ENCODE results near the gene NES.

NES gene

GRCh38 chr1:156627313-156627880 is 49.8 kb downstream of the NES start:
- WGBS, 2 donors (ENCODE audit: extremely low coverage in 2 of 2, insufficient read length in 2 of 2, insufficient replicate concordance in 1 of 2), result no CpG with 5 or more reads among the region's 2 CpGs
- peaks cover 6% of the 10 kb centered on the region in 2 donors for H3K4me1 ChIP-seq (ENCODE audit: control insufficient read depth in 2 of 2, insufficient read depth in 1 of 2, low read depth in 1 of 2, low read length in 2 of 2)
- no peak overlapping the region for H2AK5ac ChIP-seq (ENCODE audit: low read depth, low read length)
- no peak overlapping the region for H3K4me2 ChIP-seq (ENCODE audit: insufficient read depth, low read length, poor library complexity, severe bottlenecking)
- no peak overlapping the region for H2BK15ac ChIP-seq (ENCODE audit: low read length)
- no peak overlapping the region for H2AFZ ChIP-seq (ENCODE audit: low read length)
- H3K79me1 ChIP-seq (ENCODE audit: low read depth, low read length), result no peaks in the 10 kb centered on the region
- no peak overlapping the region for H3K27ac ChIP-seq (replicated peaks; ENCODE audit: low read length)
- H3K4me3 ChIP-seq (ENCODE audit: low read length in 2 of 2), result no peak overlapping the region
- no peaks in the 10 kb centered on the region for H3K36me3 ChIP-seq (replicated peaks in 1 of 2; ENCODE audit: control insufficient read depth in 2 of 2, insufficient read depth in 2 of 2, low read length in 2 of 2)
- peaks cover 0 to 4% of the 10 kb centered on the region in 2 donors for H3K9me3 ChIP-seq (replicated peaks in 1 of 2; ENCODE audit: control insufficient read depth in 2 of 2, insufficient read depth in 1 of 2, low read depth in 1 of 2, low read length in 2 of 2)
- no peak overlapping the region for H3K4ac ChIP-seq (ENCODE audit: low read length)
- H3K23ac ChIP-seq (ENCODE audit: low read depth, low read length, poor library complexity), result no peak overlapping the region
- H4K8ac ChIP-seq (ENCODE audit: low read depth, low read length), result no peak overlapping the region
- no peak overlapping the region for H3K18ac ChIP-seq (ENCODE audit: low read length)
- no peak overlapping the region for H2BK120ac ChIP-seq (ENCODE audit: low read depth, low read length)
- no peak for DNase-seq (ENCODE audit: low spot score)
- H3K27me3 ChIP-seq (ENCODE audit: control insufficient read depth in 3 of 3, insufficient read depth in 3 of 3, low read depth in 1 of 3, low read length in 3 of 3), result peaks cover 23 to 55% (median 37%) of the 10 kb centered on the region in 3 experiments
- H2BK12ac ChIP-seq (ENCODE audit: low read length), result no peak overlapping the region
- H3K9ac ChIP-seq (ENCODE audit: low read depth, low read length, poor library complexity), result no peak overlapping the region
- no peak overlapping the region for H4K91ac ChIP-seq (ENCODE audit: low read depth, low read length, poor library complexity)
- no peak overlapping the region for H3K14ac ChIP-seq (ENCODE audit: low read length)
- H2BK5ac ChIP-seq (ENCODE audit: low read length), result no peak overlapping the region

DNA sequence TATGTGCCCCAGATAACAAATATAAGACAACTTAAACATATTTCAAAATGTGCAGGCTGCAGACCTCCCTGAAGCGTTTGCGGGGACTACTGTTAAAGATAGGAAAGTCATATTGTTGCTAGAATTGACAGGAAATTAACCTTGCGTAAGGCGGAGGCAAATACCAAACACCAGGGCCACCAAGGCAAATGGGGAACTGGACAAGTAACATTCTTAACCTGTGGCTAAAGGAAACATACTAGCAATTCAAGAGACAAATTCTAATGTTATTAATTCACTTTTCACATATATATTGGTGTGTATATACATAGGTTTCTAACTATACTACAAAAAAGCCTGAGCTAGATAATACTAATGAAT is 51.1 kb downstream of the NES start:
- peaks cover 0 to 4% of the 10 kb centered on the region in 2 donors for H3K9me3 ChIP-seq (replicated peaks in 1 of 2; ENCODE audit: control insufficient read depth in 2 of 2, insufficient read depth in 1 of 2, low read depth in 1 of 2, low read length in 2 of 2)
- no CpG with 5 or more reads among the region's 4 CpGs for WGBS, 2 donors (ENCODE audit: extremely low coverage in 2 of 2, insufficient read length in 2 of 2, insufficient replicate concordance in 1 of 2)

GRCh38 chr1:156625436-156626078 is 51.6 kb downstream of the NES start:
- Histone ChIP-seq H4K8ac (ENCODE audit: low read depth, low read length) (no peak overlapping the region), H3K36me3 (replicated peaks in 1 of 2; ENCODE audit: control insufficient read depth in 2 of 2, insufficient read depth in 2 of 2, low read length in 2 of 2) (no peaks in the 10 kb centered on the region), H3K14ac (ENCODE audit: low read length) (no peak overlapping the region), H2BK120ac (ENCODE audit: low read depth, low read length) (no peak overlapping the region), H3K18ac (ENCODE audit: low read length) (peak overlapping the region; percentile 89), H3K27me3 (ENCODE audit: control insufficient read depth in 3 of 3, insufficient read depth in 3 of 3, low read depth in 1 of 3, low read length in 3 of 3) (peaks cover 23 to 57% (median 47%) of the 10 kb centered on the region in 3 experiments), H3K23ac (ENCODE audit: low read depth, low read length, poor library complexity) (peak overlapping the region; percentile 96), H3K4me1 (ENCODE audit: control insufficient read depth in 2 of 2, insufficient read depth in 1 of 2, low read depth in 1 of 2, low read length in 2 of 2) (peaks cover 6% of the 10 kb centered on the region in 2 donors), H3K4me3 (ENCODE audit: low read length in 2 of 2) (peak overlapping the region; percentile 23 to 77), H2BK5ac (ENCODE audit: low read length) (no peak overlapping the region), H3K9me3 (replicated peaks in 1 of 2; ENCODE audit: control insufficient read depth in 2 of 2, insufficient read depth in 1 of 2, low read depth in 1 of 2, low read length in 2 of 2) (peaks cover 0 to 4% of the 10 kb centered on the region in 2 donors), H3K9ac (ENCODE audit: low read depth, low read length, poor library complexity) (peak overlapping the region; percentile 60), H4K91ac (ENCODE audit: low read depth, low read length, poor library complexity) (no peak overlapping the region), H3K4me2 (ENCODE audit: insufficient read depth, low read length, poor library complexity, severe bottlenecking) (peak overlapping the region; percentile 89), H3K4ac (ENCODE audit: low read length) (no peak overlapping the region), H3K79me1 (ENCODE audit: low read depth, low read length) (no peaks in the 10 kb centered on the region), H2AK5ac (ENCODE audit: low read depth, low read length) (peak overlapping the region; percentile 70), H3K27ac (replicated peaks; ENCODE audit: low read length) (no peak overlapping the region), H2AFZ (ENCODE audit: low read length) (peak overlapping the region; percentile 86), H2BK12ac (ENCODE audit: low read length) (peak overlapping the region; percentile 84), H2BK15ac (ENCODE audit: low read length) (no peak overlapping the region)
- no peak for DNase-seq (ENCODE audit: low spot score)
- WGBS, 2 donors (ENCODE audit: extremely low coverage in 2 of 2, insufficient read length in 2 of 2, insufficient replicate concordance in 1 of 2), result no CpG with 5 or more reads among the region's 45 CpGs

More for the DNA sequence above, 51.1 kb downstream of the NES start:
- no peak overlapping the region for H3K4me3 ChIP-seq (ENCODE audit: low read length in 2 of 2)
- no peak overlapping the region for H2BK15ac ChIP-seq (ENCODE audit: low read length)
- no peak overlapping the region for H4K91ac ChIP-seq (ENCODE audit: low read depth, low read length, poor library complexity)
- H3K18ac ChIP-seq (ENCODE audit: low read length), result no peak overlapping the region
- no peak overlapping the region for H2AK5ac ChIP-seq (ENCODE audit: low read depth, low read length)
- H3K23ac ChIP-seq (ENCODE audit: low read depth, low read length, poor library complexity), result no peak overlapping the region
- H3K9ac ChIP-seq (ENCODE audit: low read depth, low read length, poor library complexity), result no peak overlapping the region
- no peak overlapping the region for H2AFZ ChIP-seq (ENCODE audit: low read length)
- no peak for DNase-seq (ENCODE audit: low spot score)
- no peak overlapping the region for H4K8ac ChIP-seq (ENCODE audit: low read depth, low read length)
- no peaks in the 10 kb centered on the region for H3K79me1 ChIP-seq (ENCODE audit: low read depth, low read length)
- H3K27ac ChIP-seq (replicated peaks; ENCODE audit: low read length), result no peak overlapping the region
- peaks cover 6% of the 10 kb centered on the region in 2 donors for H3K4me1 ChIP-seq (ENCODE audit: control insufficient read depth in 2 of 2, insufficient read depth in 1 of 2, low read depth in 1 of 2, low read length in 2 of 2)
- H3K27me3 ChIP-seq (ENCODE audit: control insufficient read depth in 3 of 3, insufficient read depth in 3 of 3, low read depth in 1 of 3, low read length in 3 of 3), result peaks cover 23 to 56% (median 43%) of the 10 kb centered on the region in 3 experiments
- H2BK5ac ChIP-seq (ENCODE audit: low read length), result no peak overlapping the region
- H2BK120ac ChIP-seq (ENCODE audit: low read depth, low read length), result no peak overlapping the region
- H3K36me3 ChIP-seq (replicated peaks in 1 of 2; ENCODE audit: control insufficient read depth in 2 of 2, insufficient read depth in 2 of 2, low read length in 2 of 2), result no peaks in the 10 kb centered on the region
- no peak overlapping the region for H3K14ac ChIP-seq (ENCODE audit: low read length)
- no peak overlapping the region for H2BK12ac ChIP-seq (ENCODE audit: low read length)
- no peak overlapping the region for H3K4me2 ChIP-seq (ENCODE audit: insufficient read depth, low read length, poor library complexity, severe bottlenecking)
- H3K4ac ChIP-seq (ENCODE audit: low read length), result no peak overlapping the region

- Histone ChIP-seq H3K27ac (replicated peaks; ENCODE audit: low read length) (no peak overlapping the region), H3K4me3 (ENCODE audit: low read length in 2 of 2) (peak overlapping the region; percentile 31 to 85), H2BK15ac (ENCODE audit: low read length) (peak overlapping the region; percentile 81), H2BK12ac (ENCODE audit: low read length) (peak overlapping the region; percentile 58), H3K27me3 (ENCODE audit: control insufficient read depth in 3 of 3, insufficient read depth in 3 of 3, low read depth in 1 of 3, low read length in 3 of 3) (peaks cover 23 to 62% (median 52%) of the 10 kb centered on the region in 3 experiments), H3K36me3 (replicated peaks in 1 of 2; ENCODE audit: control insufficient read depth in 2 of 2, insufficient read depth in 2 of 2, low read length in 2 of 2) (no peaks in the 10 kb centered on the region), H3K14ac (ENCODE audit: low read length) (peak overlapping the region; percentile 56), H2BK120ac (ENCODE audit: low read depth, low read length) (no peak overlapping the region), H2AK5ac (ENCODE audit: low read depth, low read length) (peak overlapping the region; percentile 70), H2BK5ac (ENCODE audit: low read length) (peak overlapping the region; percentile 24), H3K4me2 (ENCODE audit: insufficient read depth, low read length, poor library complexity, severe bottlenecking) (peak overlapping the region; percentile 93), H3K9ac (ENCODE audit: low read depth, low read length, poor library complexity) (peak overlapping the region; percentile 88), H3K79me1 (ENCODE audit: low read depth, low read length) (no peaks in the 10 kb centered on the region), H4K8ac (ENCODE audit: low read depth, low read length) (no peak overlapping the region), H4K91ac (ENCODE audit: low read depth, low read length, poor library complexity) (no peak overlapping the region), H3K4ac (ENCODE audit: low read length) (no peak overlapping the region), H3K18ac (ENCODE audit: low read length) (peak overlapping the region; percentile 85), H3K9me3 (replicated peaks in 1 of 2; ENCODE audit: control insufficient read depth in 2 of 2, insufficient read depth in 1 of 2, low read depth in 1 of 2, low read length in 2 of 2) (peaks cover 0 to 4% of the 10 kb centered on the region in 2 donors), H3K23ac (ENCODE audit: low read depth, low read length, poor library complexity) (peak overlapping the region; percentile 96), H3K4me1 (ENCODE audit: control insufficient read depth in 2 of 2, insufficient read depth in 1 of 2, low read depth in 1 of 2, low read length in 2 of 2) (peaks cover 6% of the 10 kb centered on the region in 2 donors), H2AFZ (ENCODE audit: low read length) (peak overlapping the region; percentile 87)
- no CpG with 5 or more reads among the region's 55 CpGs for WGBS, 2 donors (ENCODE audit: extremely low coverage in 2 of 2, insufficient read length in 2 of 2, insufficient replicate concordance in 1 of 2)
- no peak for DNase-seq (ENCODE audit: low spot score)
Observed at GRCh38 chr1:156624814-156625435, 52.3 kb downstream of the NES start.

Data from neuronal stem cell (in vitro differentiated cells).